Measurements from ENCODE around the gene LDLR. TPM values are rescaled to one million over a fixed set of nuclear protein-coding genes. Genes with fewer than 3 reads are reported as not detected.

LDLR gene
- total RNA-seq, 2 experiments from 2014 or later = 88.3 to 99.1 TPM

DNA sequence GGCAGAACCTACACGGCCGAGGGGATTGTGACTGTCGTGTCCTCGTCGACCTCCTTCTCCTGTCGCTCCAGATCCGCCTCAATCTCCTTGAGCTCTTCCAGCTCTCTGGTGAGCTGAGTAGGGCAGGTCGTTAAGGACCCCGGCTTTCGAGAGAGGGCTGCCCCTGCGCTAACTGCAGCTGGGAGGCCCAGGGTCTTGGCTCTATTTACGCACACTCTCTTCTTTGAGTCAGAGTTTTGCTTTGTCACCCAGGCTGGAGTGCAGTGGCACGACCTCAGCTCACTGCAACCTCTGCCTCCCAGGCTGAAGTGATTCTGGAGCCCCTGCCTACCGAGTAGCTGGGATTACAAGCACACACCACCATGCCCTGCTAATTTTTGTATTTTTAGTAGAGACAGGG is 58.7 kb downstream of the LDLR start:
- Histone ChIP-seq H4K20me1 (ENCODE audit: insufficient read depth, low read length) (no peaks in the 10 kb centered on the region; the same call in 1 of the 2 replicates), H2AFZ (ENCODE audit: low read length) (no peak overlapping the region), H3K4me1 (ENCODE audit: insufficient read depth, low read length, poor library complexity, severe bottlenecking) (peaks cover 15% of the 10 kb centered on the region), H3K27ac (ENCODE audit: low read depth, low read length, poor library complexity, severe bottlenecking) (no peak overlapping the region), H3K79me2 (ENCODE audit: insufficient read depth, low read depth, low read length) (peaks cover 34% of the 10 kb centered on the region), H3K9me2 (ENCODE audit: insufficient read depth, low read length) (no peaks in the 10 kb centered on the region), H3K36me3 (ENCODE audit: insufficient read depth, low read length) (peaks cover 85% of the 10 kb centered on the region), H3K4me3 (ENCODE audit: low read depth, low read length, poor library complexity, severe bottlenecking) (no peak overlapping the region), H3K4me2 (ENCODE audit: low read length) (no peak overlapping the region), H3K9me3 (ENCODE audit: low read length) (no peaks in the 10 kb centered on the region)
- DNase-seq (ENCODE audit: low spot score) = no peak
- POLR2A ChIA-PET = no interaction called here
- BruUV-seq (replicated peaks) = no TSS peak
- CTCF ChIA-PET (ENCODE audit: unreplicated experiment) = no interaction called here
- no peak for TF ChIP-seq EZH2phosphoT487 (IDR thresholded peaks at IDR 0.05; ENCODE audit: borderline replicate concordance, low read depth, low read length)
- TF ChIP-seq, protein P1, sequence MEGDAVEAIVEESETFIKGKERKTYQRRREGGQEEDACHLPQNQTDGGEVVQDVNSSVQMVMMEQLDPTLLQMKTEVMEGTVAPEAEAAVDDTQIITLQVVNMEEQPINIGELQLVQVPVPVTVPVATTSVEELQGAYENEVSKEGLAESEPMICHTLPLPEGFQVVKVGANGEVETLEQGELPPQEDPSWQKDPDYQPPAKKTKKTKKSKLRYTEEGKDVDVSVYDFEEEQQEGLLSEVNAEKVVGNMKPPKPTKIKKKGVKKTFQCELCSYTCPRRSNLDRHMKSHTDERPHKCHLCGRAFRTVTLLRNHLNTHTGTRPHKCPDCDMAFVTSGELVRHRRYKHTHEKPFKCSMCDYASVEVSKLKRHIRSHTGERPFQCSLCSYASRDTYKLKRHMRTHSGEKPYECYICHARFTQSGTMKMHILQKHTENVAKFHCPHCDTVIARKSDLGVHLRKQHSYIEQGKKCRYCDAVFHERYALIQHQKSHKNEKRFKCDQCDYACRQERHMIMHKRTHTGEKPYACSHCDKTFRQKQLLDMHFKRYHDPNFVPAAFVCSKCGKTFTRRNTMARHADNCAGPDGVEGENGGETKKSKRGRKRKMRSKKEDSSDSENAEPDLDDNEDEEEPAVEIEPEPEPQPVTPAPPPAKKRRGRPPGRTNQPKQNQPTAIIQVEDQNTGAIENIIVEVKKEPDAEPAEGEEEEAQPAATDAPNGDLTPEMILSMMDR (conservative IDR thresholded peaks at IDR 0.05; ENCODE audit: low read length) = no peak
- intact Hi-C loops (cut with micrococcal nuclease; ENCODE audit: unreplicated experiment) = no loop called here

DNA sequence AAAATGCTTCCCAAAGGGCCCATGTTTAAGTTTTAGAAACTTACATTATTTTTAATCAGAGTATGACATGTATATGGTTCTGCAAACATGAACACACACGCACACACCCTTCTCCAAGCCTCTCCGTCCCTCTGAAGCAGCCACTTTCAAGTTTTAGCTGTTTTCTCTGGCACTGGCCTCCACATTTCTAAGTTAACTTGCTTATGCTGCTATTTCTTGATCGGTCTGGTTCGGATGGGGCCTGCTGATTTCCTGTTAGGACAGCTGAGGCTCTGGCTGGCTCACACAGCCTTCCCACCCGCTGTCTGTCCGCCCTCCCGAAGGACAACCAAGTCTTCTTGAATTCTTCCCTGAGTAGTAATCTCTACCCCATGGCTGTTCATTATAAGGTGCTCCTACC is 61.9 kb downstream of the LDLR start:
- CTCF ChIA-PET (ENCODE audit: unreplicated experiment) = no interaction called here
- Histone ChIP-seq H3K27ac (ENCODE audit: low read depth, low read length, poor library complexity, severe bottlenecking) (no peak overlapping the region), H3K9me3 (ENCODE audit: low read length) (no peaks in the 10 kb centered on the region), H3K4me3 (ENCODE audit: low read depth, low read length, poor library complexity, severe bottlenecking) (no peak overlapping the region), H3K9me2 (ENCODE audit: insufficient read depth, low read length) (no peaks in the 10 kb centered on the region), H3K4me2 (ENCODE audit: low read length) (no peak overlapping the region), H4K20me1 (ENCODE audit: insufficient read depth, low read length) (no peaks in the 10 kb centered on the region), H3K36me3 (ENCODE audit: insufficient read depth, low read length) (peaks cover 82% of the 10 kb centered on the region), H2AFZ (ENCODE audit: low read length) (no peak overlapping the region), H3K79me2 (ENCODE audit: insufficient read depth, low read depth, low read length) (peaks cover 59% of the 10 kb centered on the region), H3K4me1 (ENCODE audit: insufficient read depth, low read length, poor library complexity, severe bottlenecking) (peaks cover 18% of the 10 kb centered on the region)
- DNase-seq (ENCODE audit: low spot score) = no peak
- TF ChIP-seq EZH2phosphoT487 (IDR thresholded peaks at IDR 0.05; ENCODE audit: borderline replicate concordance, low read depth, low read length) = no peak
- TF ChIP-seq, protein P1 (conservative IDR thresholded peaks at IDR 0.05; ENCODE audit: low read length) = no peak
- intact Hi-C loops (cut with micrococcal nuclease; ENCODE audit: unreplicated experiment) = no loop called here
- POLR2A ChIA-PET = interaction anchor here (0.6 kb wide), 1 partner anchor 27 kb away, joined by 3 read pairs; no protein-coding TSS in a partner anchor
- no TSS peak for BruUV-seq (replicated peaks)

DNA sequence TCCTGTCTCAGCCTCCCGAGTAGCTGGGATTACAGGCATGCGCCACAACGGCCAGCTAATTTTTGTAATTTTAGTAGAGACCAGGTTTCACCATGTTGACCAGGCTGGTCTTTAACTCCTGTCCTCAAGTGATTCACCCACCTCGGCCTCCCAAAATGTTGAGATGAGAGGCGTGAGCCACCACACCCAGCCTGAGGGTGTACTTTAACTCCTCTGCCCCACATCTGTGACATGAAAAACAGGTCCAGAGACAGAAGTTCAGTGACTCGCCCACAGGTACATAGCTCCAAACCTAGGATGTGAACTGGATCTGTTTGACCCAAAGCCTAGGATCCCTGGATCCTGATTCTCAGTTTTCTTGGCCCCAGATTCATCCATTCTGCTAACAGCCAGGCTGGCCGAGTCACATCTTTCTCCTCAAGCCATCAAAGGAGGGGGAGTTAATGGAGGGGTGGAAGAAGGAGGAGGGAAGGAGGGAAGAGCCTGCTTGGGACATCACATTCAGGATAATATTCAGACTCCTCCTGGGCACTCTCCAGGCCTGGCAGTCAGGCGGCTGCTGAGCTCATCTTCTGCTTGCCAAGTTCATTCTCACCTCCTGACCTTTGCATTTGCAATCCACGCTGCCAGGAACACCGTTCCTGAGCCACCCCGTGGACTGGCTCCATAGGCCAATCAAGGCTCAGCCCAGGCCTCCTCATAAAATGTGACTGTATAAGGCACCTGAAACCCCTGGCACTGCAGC is 63.2 kb downstream of the LDLR start:
- H3K36me3 ChIP-seq (ENCODE audit: insufficient read depth, low read length) = peaks cover 69% of the 10 kb centered on the region
- H3K4me2 ChIP-seq (ENCODE audit: low read length) = 0 out of 2 replicates have a peak overlapping the region, but pooled peaks have one; percentile 18
- DNase-seq (ENCODE audit: low spot score) = no peak
- peaks cover 22% of the 10 kb centered on the region for H3K4me1 ChIP-seq (ENCODE audit: insufficient read depth, low read length, poor library complexity, severe bottlenecking)
- no peaks in the 10 kb centered on the region for H4K20me1 ChIP-seq (ENCODE audit: insufficient read depth, low read length)
- intact Hi-C loops (cut with micrococcal nuclease; ENCODE audit: unreplicated experiment) = no loop called here
- no peaks in the 10 kb centered on the region for H3K9me2 ChIP-seq (ENCODE audit: insufficient read depth, low read length)
- TSS peak; percentile 58 for BruUV-seq (replicated peaks)
- POLR2A ChIA-PET = no interaction called here
- TF ChIP-seq, protein P1 (conservative IDR thresholded peaks at IDR 0.05; ENCODE audit: low read length) = no peak
- TF ChIP-seq EZH2phosphoT487 (IDR thresholded peaks at IDR 0.05; ENCODE audit: borderline replicate concordance, low read depth, low read length) = no peak
- H3K4me3 ChIP-seq (ENCODE audit: low read depth, low read length, poor library complexity, severe bottlenecking) = no peak overlapping the region
- CTCF ChIA-PET (ENCODE audit: unreplicated experiment) = no interaction called here
- no peaks in the 10 kb centered on the region for H3K9me3 ChIP-seq (ENCODE audit: low read length)
- no peak overlapping the region for H3K27ac ChIP-seq (ENCODE audit: low read depth, low read length, poor library complexity, severe bottlenecking)
- peaks cover 59% of the 10 kb centered on the region for H3K79me2 ChIP-seq (ENCODE audit: insufficient read depth, low read depth, low read length)
- H2AFZ ChIP-seq (ENCODE audit: low read length) = no peak overlapping the region

Data from OCI-LY7 (cell line).